ENCODE results near the gene CIPC.

DNA sequence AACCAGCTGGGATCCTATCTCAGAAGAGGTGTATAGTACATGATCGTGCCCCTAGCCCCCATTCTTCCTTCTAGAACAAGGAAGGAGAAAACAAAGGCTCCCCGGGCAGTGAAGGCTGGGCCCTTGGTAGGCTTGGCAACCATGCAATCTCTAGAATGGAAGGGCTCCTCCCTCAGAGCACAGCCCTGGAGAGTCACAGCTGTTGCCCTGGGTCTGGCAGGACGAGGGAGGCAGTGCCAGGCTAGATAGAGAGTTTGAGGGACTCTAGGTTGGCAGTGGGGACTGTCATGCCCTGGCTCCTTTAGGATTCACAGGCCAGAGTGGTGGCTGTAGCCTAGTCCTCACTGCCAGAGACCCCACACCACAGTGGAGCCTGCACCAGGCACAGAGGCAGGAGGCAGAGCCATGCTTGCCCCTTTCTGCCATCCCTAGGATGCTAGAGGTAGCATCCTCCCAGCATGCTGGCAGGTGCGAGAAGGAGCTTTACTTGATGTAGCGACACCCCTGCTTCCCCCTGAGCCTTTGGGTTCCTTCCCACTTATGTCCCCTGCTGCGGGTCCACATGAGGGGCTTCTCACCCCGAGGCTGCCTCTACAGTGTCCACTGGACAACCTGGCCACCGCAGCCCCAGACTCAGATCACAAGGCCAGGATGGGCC, 33.4 kb upstream of the CIPC start:
- no peak for TF ChIP-seq EZH2 (IDR thresholded peaks at IDR 0.05; ENCODE audit: borderline replicate concordance, low read depth, low read length, severe bottlenecking)
- TF ChIP-seq, protein P1, sequence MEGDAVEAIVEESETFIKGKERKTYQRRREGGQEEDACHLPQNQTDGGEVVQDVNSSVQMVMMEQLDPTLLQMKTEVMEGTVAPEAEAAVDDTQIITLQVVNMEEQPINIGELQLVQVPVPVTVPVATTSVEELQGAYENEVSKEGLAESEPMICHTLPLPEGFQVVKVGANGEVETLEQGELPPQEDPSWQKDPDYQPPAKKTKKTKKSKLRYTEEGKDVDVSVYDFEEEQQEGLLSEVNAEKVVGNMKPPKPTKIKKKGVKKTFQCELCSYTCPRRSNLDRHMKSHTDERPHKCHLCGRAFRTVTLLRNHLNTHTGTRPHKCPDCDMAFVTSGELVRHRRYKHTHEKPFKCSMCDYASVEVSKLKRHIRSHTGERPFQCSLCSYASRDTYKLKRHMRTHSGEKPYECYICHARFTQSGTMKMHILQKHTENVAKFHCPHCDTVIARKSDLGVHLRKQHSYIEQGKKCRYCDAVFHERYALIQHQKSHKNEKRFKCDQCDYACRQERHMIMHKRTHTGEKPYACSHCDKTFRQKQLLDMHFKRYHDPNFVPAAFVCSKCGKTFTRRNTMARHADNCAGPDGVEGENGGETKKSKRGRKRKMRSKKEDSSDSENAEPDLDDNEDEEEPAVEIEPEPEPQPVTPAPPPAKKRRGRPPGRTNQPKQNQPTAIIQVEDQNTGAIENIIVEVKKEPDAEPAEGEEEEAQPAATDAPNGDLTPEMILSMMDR (IDR thresholded peaks at IDR 0.05; ENCODE audit: borderline replicate concordance, extremely low read depth, low read length, poor library complexity, severe bottlenecking): no peak
